Activated CD8-positive, alpha-beta memory T cell treated with anti-CD3 and anti-CD28 coated beads, Interleukin-2, amount 50 U/mL, for 24 hours (primary cell): ENCODE data around the gene GLT8D2.
"Not testable (repeated sequence)": the region's sequence is repeated elsewhere in the genome, so short reads cannot be mapped to it uniquely, and the experiment has no call there.

ENCODE experiments used
- DNase-seq: peaks from one replicate; pipeline ENCODE4 v3.0.0-alpha.2; 2020; ENCODE audit errors: extremely low read depth

The GLT8D2 gene

GRCh38 chr12:104050436-104050835 is 449 bp upstream of the GLT8D2 start:
- DNase-seq: no peak

- no peak for DNase-seq
Observed at GRCh38 chr12:104049278-104049902, 597 bp downstream of the GLT8D2 start.

GRCh38 chr12:104048811-104049210 is 1.2 kb downstream of the GLT8D2 start:
- no peak for DNase-seq

- DNase-seq: no peak
Observed at GRCh38 chr12:104048162-104048561, 1.8 kb downstream of the GLT8D2 start.

- no peak for DNase-seq
Observed at GRCh38 chr12:104046306-104046705, 3.7 kb downstream of the GLT8D2 start.

- no peak for DNase-seq
Observed at GRCh38 chr12:104044158-104044557, 5.8 kb downstream of the GLT8D2 start.

- DNase-seq: no peak
Observed at GRCh38 chr12:104042580-104042979, 7.4 kb downstream of the GLT8D2 start.

GRCh38 chr12:104039769-104040168 is 10.2 kb downstream of the GLT8D2 start:
- not testable (repeated sequence) for DNase-seq

GRCh38 chr12:104036143-104036542 is 13.8 kb downstream of the GLT8D2 start:
- not testable (repeated sequence) for DNase-seq

GRCh38 chr12:104030596-104030995 is 19.4 kb downstream of the GLT8D2 start:
- DNase-seq: not testable (repeated sequence)

- no peak for DNase-seq
Observed at GRCh38 chr12:104026841-104027599, 23.0 kb downstream of the GLT8D2 start.

- DNase-seq: no peak
Observed at GRCh38 chr12:104025771-104026170, 24.2 kb downstream of the GLT8D2 start.

GRCh38 chr12:104024348-104024747 is 25.6 kb downstream of the GLT8D2 start:
- no peak for DNase-seq

GRCh38 chr12:104023710-104024109 is 26.3 kb downstream of the GLT8D2 start:
- no peak for DNase-seq

- no peak for DNase-seq
Observed at GRCh38 chr12:104022786-104023185, 27.2 kb downstream of the GLT8D2 start.

GRCh38 chr12:104021862-104022261 is 28.1 kb downstream of the GLT8D2 start:
- not testable (repeated sequence) for DNase-seq

GRCh38 chr12:104012331-104012730 is 37.7 kb downstream of the GLT8D2 start:
- DNase-seq: no peak

GRCh38 chr12:104011253-104011652 is 38.7 kb downstream of the GLT8D2 start:
- DNase-seq: no peak

GRCh38 chr12:104010606-104011169 is 39.3 kb downstream of the GLT8D2 start:
- no peak for DNase-seq

GRCh38 chr12:104010121-104010520 is 39.9 kb downstream of the GLT8D2 start:
- no peak for DNase-seq

- DNase-seq: no peak
Observed at GRCh38 chr12:104006929-104007328, 43.1 kb downstream of the GLT8D2 start.

GRCh38 chr12:104003596-104003995 is 46.4 kb downstream of the GLT8D2 start:
- DNase-seq: no peak

- DNase-seq: no peak
Observed at GRCh38 chr12:104002686-104003085, 47.3 kb downstream of the GLT8D2 start.
